A673 (cell line): ENCODE results near the gene COL1A1.

Source experiments
- EZH2 ChIP-seq: fragments of 200-600 bp; sonication (generic); IDR thresholded peaks from 2 replicates; pipeline ENCODE4 v1.6.1; 2017; ENCODE audit warnings: borderline replicate concordance, low read depth, mild to moderate bottlenecking, mixed read lengths, antibody characterized with exemption, low read length; ENCODE audit not compliant: poor library complexity, severe bottlenecking
- TF ChIP-seq, protein P1 (sequence below): fragments of 300-800, 200-600 bp; sonication (generic); conservative IDR thresholded peaks from 2 replicates; pipeline ENCODE4 v1.5.1; 2017; ENCODE audit warnings: low read depth, mild to moderate bottlenecking, antibody characterized with exemption, low read length, moderate library complexity, mixed read lengths

DNA sequence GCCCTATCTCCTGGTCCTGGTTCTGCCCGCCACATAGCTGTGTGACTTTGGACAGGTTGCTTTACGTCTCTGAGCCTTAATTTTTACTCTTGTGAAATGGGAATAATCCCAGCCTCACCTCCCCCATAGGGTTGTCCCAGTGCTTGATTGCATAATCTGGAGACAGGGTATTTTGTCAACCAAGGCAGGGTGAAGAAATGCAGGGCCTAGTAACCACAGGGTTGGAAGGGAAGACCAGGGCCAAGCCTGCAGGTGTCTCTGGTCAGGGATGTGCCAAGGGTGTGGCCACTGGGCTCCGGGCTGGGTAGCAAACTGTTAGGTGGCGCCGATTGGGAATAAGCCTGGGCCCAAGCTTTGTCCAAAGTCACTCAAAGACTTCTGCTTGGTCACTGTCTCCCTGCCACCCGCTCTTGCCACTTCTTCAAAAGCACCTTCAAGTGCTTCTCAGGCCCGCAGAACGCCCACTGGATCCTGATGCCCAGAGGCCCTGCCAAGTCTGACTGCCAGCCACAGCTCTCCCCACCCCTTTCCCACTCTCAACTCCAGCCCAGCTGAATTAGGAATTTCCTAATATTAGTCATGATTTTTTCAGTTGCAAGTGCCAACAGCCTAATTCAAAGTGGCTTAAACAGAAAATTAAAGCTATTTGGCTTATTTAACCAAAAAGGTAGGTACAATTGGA, 20.6 kb upstream of the COL1A1 start:
- TF ChIP-seq, protein P1, sequence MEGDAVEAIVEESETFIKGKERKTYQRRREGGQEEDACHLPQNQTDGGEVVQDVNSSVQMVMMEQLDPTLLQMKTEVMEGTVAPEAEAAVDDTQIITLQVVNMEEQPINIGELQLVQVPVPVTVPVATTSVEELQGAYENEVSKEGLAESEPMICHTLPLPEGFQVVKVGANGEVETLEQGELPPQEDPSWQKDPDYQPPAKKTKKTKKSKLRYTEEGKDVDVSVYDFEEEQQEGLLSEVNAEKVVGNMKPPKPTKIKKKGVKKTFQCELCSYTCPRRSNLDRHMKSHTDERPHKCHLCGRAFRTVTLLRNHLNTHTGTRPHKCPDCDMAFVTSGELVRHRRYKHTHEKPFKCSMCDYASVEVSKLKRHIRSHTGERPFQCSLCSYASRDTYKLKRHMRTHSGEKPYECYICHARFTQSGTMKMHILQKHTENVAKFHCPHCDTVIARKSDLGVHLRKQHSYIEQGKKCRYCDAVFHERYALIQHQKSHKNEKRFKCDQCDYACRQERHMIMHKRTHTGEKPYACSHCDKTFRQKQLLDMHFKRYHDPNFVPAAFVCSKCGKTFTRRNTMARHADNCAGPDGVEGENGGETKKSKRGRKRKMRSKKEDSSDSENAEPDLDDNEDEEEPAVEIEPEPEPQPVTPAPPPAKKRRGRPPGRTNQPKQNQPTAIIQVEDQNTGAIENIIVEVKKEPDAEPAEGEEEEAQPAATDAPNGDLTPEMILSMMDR: no peak
- TF ChIP-seq EZH2: no peak
